Measurements from ENCODE around the gene ARPIN. TPM values are rescaled to one million over a fixed set of nuclear protein-coding genes. Genes with fewer than 3 reads are reported as not detected.

Gene ARPIN
- total RNA-seq (2022; extraction: Qiagen RNA extraction), result 9.9 to 15.1 TPM (median 12.5 TPM) in 5 replicates

DNA sequence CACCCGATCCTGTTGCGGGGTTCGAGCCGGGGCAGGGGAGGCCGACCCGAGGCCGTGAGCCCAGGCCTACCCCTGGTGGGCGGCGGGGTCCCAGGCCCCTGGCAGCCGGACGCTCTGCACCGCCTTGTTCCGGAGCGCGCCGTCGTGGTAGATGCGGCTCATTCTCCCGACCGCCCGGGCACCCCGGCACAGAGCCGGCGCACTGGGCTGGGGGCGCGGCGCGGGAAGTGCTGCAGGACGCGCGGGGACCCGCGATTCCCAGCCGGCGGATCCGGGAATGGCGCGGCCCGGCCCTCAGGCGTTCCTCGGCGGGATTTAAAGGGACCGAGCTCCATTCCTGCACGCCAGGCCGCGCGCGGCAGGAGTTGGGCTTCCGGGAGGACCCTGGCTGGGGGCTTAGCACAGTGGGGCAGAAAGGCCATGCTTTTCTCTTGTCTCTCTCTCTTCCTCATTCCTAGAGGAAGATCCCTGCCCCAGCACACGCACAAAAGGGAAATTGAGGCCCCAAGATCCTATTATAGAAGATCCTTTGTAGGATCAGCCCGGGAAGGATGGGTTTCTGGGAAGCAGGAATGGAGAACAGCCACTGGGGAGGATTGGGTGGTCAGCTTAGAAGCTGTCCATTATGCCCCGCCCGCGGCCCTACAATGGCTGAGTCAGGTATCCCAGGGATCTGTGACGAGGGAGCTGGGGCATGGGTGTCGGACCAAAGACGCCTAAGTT is at the start of gene ARPIN:
Gene ARPIN (minus strand): TSS at position 279 of the 723 bp plus-strand sequence. CDS start 117 bp downstream, at position 162.

GRCh38 chr15:89893696-89894447 is 18.9 kb downstream of the ARPIN start, which contains the start of gene AP3S2:
Gene AP3S2, minus strand, starts transcription at chr15:89893994. Its CDS starts 45 bp downstream, at chr15:89893949.

Other genes starting within 250 kb of the ARPIN start
- gene PLIN1, start 233.6 kb downstream of the ARPIN start, total RNA-seq (2022; extraction: Qiagen RNA extraction), result 0.05 to 0.15 TPM (median 0.12 TPM) in 4 of 5 replicates, not detected in the other
- 7.9 to 9.1 TPM (median 8.6 TPM) in 5 replicates for gene PEX11A, start 222.2 kb downstream of the ARPIN start, total RNA-seq (2022; extraction: Qiagen RNA extraction)
- gene WDR93, start 222.1 kb downstream of the ARPIN start, total RNA-seq (2022; extraction: Qiagen RNA extraction), result 0.10 to 0.24 TPM (median 0.16 TPM) in 5 replicates
- gene MESP1, start 161.7 kb downstream of the ARPIN start, total RNA-seq (2022; extraction: Qiagen RNA extraction), result 1.2 to 8.5 TPM (median 6.7 TPM) in 5 replicates
- gene MESP2, start 136.6 kb downstream of the ARPIN start, total RNA-seq (2022; extraction: Qiagen RNA extraction), result 0.24 to 0.84 TPM (median 0.48 TPM) in 5 replicates
- gene ANPEP, start 98.1 kb downstream of the ARPIN start, total RNA-seq (2022; extraction: Qiagen RNA extraction), result 70.9 to 94.8 TPM (median 82.1 TPM) in 5 replicates
- 34.9 to 87.3 TPM (median 39.5 TPM) in 5 replicates for gene AP3S2, start 19.0 kb downstream of the ARPIN start, total RNA-seq (2022; extraction: Qiagen RNA extraction)
- 12.8 to 16.9 TPM (median 15.6 TPM) in 5 replicates for gene ZNF710, start 88.4 kb upstream of the ARPIN start, total RNA-seq (2022; extraction: Qiagen RNA extraction)
- gene IDH2, start 189.5 kb upstream of the ARPIN start, total RNA-seq (2022; extraction: Qiagen RNA extraction), result 38.9 to 49.7 TPM (median 43.5 TPM) in 5 replicates

Measured in A549 treated with Hydrocortisone at 1 μM for 4 hours (cell line).